ENCODE data around the gene GALNT2.

Gene GALNT2

GRCh38 chr1:230282157-230282556 lies 215.1 kb downstream of the GALNT2 start:
- Histone ChIP-seq H3K27ac (replicated peaks) (no peak overlapping the region), H3K4me3 (replicated peaks; ENCODE audit: insufficient read depth, low read length) (no peak overlapping the region), H3K27me3 (ENCODE audit: insufficient read depth, poor library complexity, severe bottlenecking) (no peaks in the 10 kb centered on the region)
- TF ChIP-seq REST (IDR thresholded peaks at IDR 0.05; ENCODE audit: insufficient replicate concordance, low read depth): no peak
- no peak for TF ChIP-seq SPI1 (IDR thresholded peaks at IDR 0.05; ENCODE audit: borderline replicate concordance, low read depth)
- DNase-seq (ENCODE audit: low read depth in 1 of 2, low spot score in 1 of 2): no peak

GRCh38 chr1:230283678-230284077 lies 216.6 kb downstream of the GALNT2 start:
- DNase-seq (ENCODE audit: low read depth in 1 of 2, low spot score in 1 of 2): no peak
- Histone ChIP-seq H3K27ac (replicated peaks) (no peak overlapping the region), H3K27me3 (ENCODE audit: insufficient read depth, poor library complexity, severe bottlenecking) (no peaks in the 10 kb centered on the region), H3K4me3 (replicated peaks; ENCODE audit: insufficient read depth, low read length) (no peak overlapping the region)
- TF ChIP-seq GABPA (IDR thresholded peaks at IDR 0.05; ENCODE audit: low read depth): no peak
- no peak for TF ChIP-seq POLR2AphosphoS5 (IDR thresholded peaks at IDR 0.05; ENCODE audit: low read depth)
- no peak for TF ChIP-seq CTCF (IDR thresholded peaks at IDR 0.05; ENCODE audit: insufficient read depth, low read length)
- no peak for TF ChIP-seq SPI1 (IDR thresholded peaks at IDR 0.05; ENCODE audit: borderline replicate concordance, low read depth)
- TF ChIP-seq REST (IDR thresholded peaks at IDR 0.05; ENCODE audit: insufficient replicate concordance, low read depth): no peak

- no peak overlapping the region for H3K27ac ChIP-seq (replicated peaks)
- no peaks in the 10 kb centered on the region for H3K27me3 ChIP-seq (ENCODE audit: insufficient read depth, poor library complexity, severe bottlenecking)
- no peak for TF ChIP-seq GABPA (IDR thresholded peaks at IDR 0.05; ENCODE audit: low read depth)
- no peak for TF ChIP-seq REST (IDR thresholded peaks at IDR 0.05; ENCODE audit: insufficient replicate concordance, low read depth)
- TF ChIP-seq POLR2AphosphoS5 (IDR thresholded peaks at IDR 0.05; ENCODE audit: low read depth): no peak
- no peak for TF ChIP-seq CTCF (IDR thresholded peaks at IDR 0.05; ENCODE audit: insufficient read depth, low read length)
- TF ChIP-seq SPI1 (IDR thresholded peaks at IDR 0.05; ENCODE audit: borderline replicate concordance, low read depth): no peak
- no peak overlapping the region for H3K4me3 ChIP-seq (replicated peaks; ENCODE audit: insufficient read depth, low read length)
- no peak for DNase-seq (ENCODE audit: low read depth in 1 of 2, low spot score in 1 of 2)
Measured at GRCh38 chr1:230284891-230285290, 217.9 kb downstream of the GALNT2 start.

- H3K27me3 ChIP-seq (ENCODE audit: insufficient read depth, poor library complexity, severe bottlenecking): no peaks in the 10 kb centered on the region
- no peak for DNase-seq (ENCODE audit: low read depth in 1 of 2, low spot score in 1 of 2)
- TF ChIP-seq CTCF (IDR thresholded peaks at IDR 0.05; ENCODE audit: insufficient read depth, low read length) (no peak), REST (IDR thresholded peaks at IDR 0.05; ENCODE audit: insufficient replicate concordance, low read depth) (no peak), SPI1 (IDR thresholded peaks at IDR 0.05; ENCODE audit: borderline replicate concordance, low read depth) (no peak), POLR2AphosphoS5 (IDR thresholded peaks at IDR 0.05; ENCODE audit: low read depth) (no peak), GABPA (IDR thresholded peaks at IDR 0.05; ENCODE audit: low read depth) (no peak)
Measured at GRCh38 chr1:230285351-230285750, 218.3 kb downstream of the GALNT2 start.

More at GRCh38 chr1:230285351-230285750, 218.3 kb downstream of the GALNT2 start:
- Histone ChIP-seq H3K27ac (replicated peaks) (no peak overlapping the region), H3K4me3 (replicated peaks; ENCODE audit: insufficient read depth, low read length) (no peak overlapping the region)
